Esophagus mucosa (tissue), 1 donor: ENCODE measurements around the gene MSL3. TPM values are rescaled to one million over a fixed set of nuclear protein-coding genes. Genes with fewer than 3 reads are reported as not detected.

Source experiments
- total RNA-seq: library from RNA; stranded (reverse); gene quantifications from one replicate; pipeline ENCODE4 v1.2.4, GENCODE V29; 2023
- donor health status: DM: yes; HTN: yes; CAD: no.

The MSL3 gene
- total RNA-seq, 1 donor from 2014 or later = 16.0 TPM

Other genes starting within 250 kb of the MSL3 start
- gene ARHGAP6, start 92.3 kb upstream of the MSL3 start, total RNA-seq = 0.56 TPM